K562 (cell line): ENCODE data around the gene ACYP2. TPM values are rescaled to one million over a fixed set of nuclear protein-coding genes. Genes with fewer than 3 reads are reported as not detected.

Experiments used
- ARID3A ChIP-seq: IDR thresholded peaks from 2 replicates; pipeline ENCODE4 v1.6.1; 2012; ENCODE audit warnings: low read depth, low read length, improper control_type of control experiment, borderline replicate concordance
- ARNT ChIP-seq, 2 experiments: fragments of 450-650 bp; IDR thresholded peaks; 2 replicates each; pipeline ENCODE4 v1.6.1; 2016; ENCODE audit warnings: mild to moderate bottlenecking in 1 of 2
- CEBPB ChIP-seq: fragments of 450-650 bp; IDR thresholded peaks from 2 replicates; pipeline ENCODE4 v1.6.1; 2016; ENCODE audit warnings: missing genetic modification characterization, missing compliant biosample characterization
- CEBPG ChIP-seq, 3 experiments: fragments of 200-800 bp in 1 of 3; sonication (Bioruptor generic) in 1 of 3; sonication (generic) in 1 of 3; formaldehyde crosslinking in 1 of 3; IDR thresholded peaks in 2 of 3; conservative IDR thresholded peaks in 1 of 3; 2 replicates each; pipeline versions ENCODE4 v1.6.1 to v1.8.0; 2016 to 2022; ENCODE audit warnings: missing compliant biosample characterization in 2 of 3, missing genetic modification characterization in 2 of 3, mild to moderate bottlenecking in 1 of 3, missing genetic modification reagents in 1 of 3
- DDX20 ChIP-seq: fragments of 450-650 bp; IDR thresholded peaks from 2 replicates; pipeline ENCODE4 v1.6.1; 2016; ENCODE audit warnings: missing genetic modification characterization, low read depth, mild to moderate bottlenecking, missing compliant biosample characterization, moderate library complexity
- ETS1 ChIP-seq: conservative IDR thresholded peaks from 2 replicates; pipeline ENCODE4 v1.6.1; 2011; ENCODE audit warnings: low read depth, mild to moderate bottlenecking, low read length; ENCODE audit not compliant: control insufficient read depth
- HDAC2 ChIP-seq: fragments of 450-650 bp; IDR thresholded peaks from 2 replicates; pipeline ENCODE4 v1.6.1; 2016; ENCODE audit warnings: mild to moderate bottlenecking
- MCM5 ChIP-seq: fragments of 450-650 bp; IDR thresholded peaks from 2 replicates; pipeline ENCODE4 v1.6.1; 2016; ENCODE audit warnings: low read depth
- MECOM ChIP-seq: fragments of 250-450 bp; sonication (Bioruptor Pico); IDR thresholded peaks from 2 replicates; pipeline ENCODE4 v1.8.0; 2022; ENCODE audit warnings: inconsistent platforms
- NCOA4 ChIP-seq: fragments of 450-650 bp; IDR thresholded peaks from 2 replicates; pipeline ENCODE4 v1.6.1; 2018; ENCODE audit warnings: mild to moderate bottlenecking; ENCODE audit not compliant: partially characterized antibody
- NR2F6 ChIP-seq: fragments of 450-650 bp; formaldehyde crosslinking; IDR thresholded peaks from 2 replicates; pipeline ENCODE4 v1.4.0; 2020; ENCODE audit warnings: mild to moderate bottlenecking
- POLR2B ChIP-seq: fragments of 450-650 bp; IDR thresholded peaks from 2 replicates; pipeline ENCODE4 v1.6.1; 2018; ENCODE audit warnings: low read depth; ENCODE audit not compliant: partially characterized antibody
- POLR3G ChIP-seq: IDR thresholded peaks from 2 replicates; pipeline ENCODE4 v1.6.1; 2011; ENCODE audit not compliant: insufficient read length, insufficient replicate concordance; ENCODE audit errors: extremely low read depth
- RFX1 ChIP-seq: fragments of 450-650 bp; IDR thresholded peaks from 2 replicates; pipeline ENCODE4 v1.6.1; 2016; ENCODE audit warnings: mild to moderate bottlenecking, moderate library complexity
- RFX7 ChIP-seq: fragments of 250-450 bp; sonication (Bioruptor Pico); IDR thresholded peaks from 2 replicates; pipeline ENCODE4 v1.5.1; 2021; ENCODE audit warnings: mild to moderate bottlenecking
- SMAD3 ChIP-seq: fragments of 450-650 bp; formaldehyde crosslinking; conservative IDR thresholded peaks from 2 replicates; pipeline ENCODE4 v1.4.0; 2020; ENCODE audit warnings: mild to moderate bottlenecking
- XRCC5 ChIP-seq: fragments of 200-400 bp; formaldehyde crosslinking; IDR thresholded peaks from 2 replicates; pipeline ENCODE4 v1.6.1; 2017; ENCODE audit warnings: low read depth, mild to moderate bottlenecking, low read length
- ZNF12 ChIP-seq: sonication (generic); formaldehyde crosslinking; IDR thresholded peaks from 2 replicates; pipeline ENCODE4 v1.4.0; 2020; ENCODE audit warnings: mild to moderate bottlenecking, missing genetic modification reagents
- ZNF3 ChIP-seq: fragments of 250-450 bp; sonication (Bioruptor Pico); IDR thresholded peaks from 2 replicates; pipeline ENCODE4 v1.5.0; 2021; ENCODE audit warnings: mild to moderate bottlenecking, moderate library complexity
- ZSCAN29 ChIP-seq: fragments of 450-650 bp; IDR thresholded peaks from 2 replicates; pipeline ENCODE4 v1.6.1; 2017
- polyA plus RNA-seq, 8 experiments: library from polyadenylated mRNA; depleted of rRNA in 4 of 8; stranded (reverse) in 5 of 8; unstranded in 3 of 8; fragments of >200 nt; fragmentation: Nextera tagmentation in 2 of 8; fragmentation: Illumina TruSeq in 1 of 8; extraction: Ambion mirVana in 2 of 8; extraction: Trizol in 1 of 8; gene quantifications; 2 replicates each; pipeline versions ENCODE4 v1.2.1 to v1.2.3, GENCODE V29; 2011 to 2014; ENCODE audit warnings: inconsistent platforms in 1 of 8, missing spikeins in 1 of 8
- total RNA-seq, 7 experiments: library from RNA; depleted of rRNA in 6 of 7; stranded (reverse); fragments of >200 nt in 6 of 7; fragmentation: Illumina TruSeq in 2 of 7; extraction: Trizol in 2 of 7; gene quantifications; 2 replicates each; pipeline versions ENCODE4 v1.2.1 to v1.2.3, GENCODE V29; 2011 to 2021; ENCODE audit warnings: low replicate concordance in 1 of 7
- TF ChIP-seq, protein P1 (sequence below): sonication (generic); formaldehyde crosslinking; IDR thresholded peaks from 2 replicates; pipeline ENCODE4 v1.8.1; 2023; ENCODE audit warnings: mild to moderate bottlenecking, missing genetic modification reagents
- TF ChIP-seq, protein P2 (sequence below): fragments of 450-650 bp; formaldehyde crosslinking; IDR thresholded peaks from 2 replicates; pipeline ENCODE4 v1.4.0; 2022; ENCODE audit warnings: mild to moderate bottlenecking, moderate library complexity

Gene ACYP2
- total and polyA plus RNA-seq, 9 of the 15 experiments (the other 6 are each of a cell fraction or from before 2014, with no cell fraction given) = 1.0 to 4.1 (median 2.0) TPM

DNA sequence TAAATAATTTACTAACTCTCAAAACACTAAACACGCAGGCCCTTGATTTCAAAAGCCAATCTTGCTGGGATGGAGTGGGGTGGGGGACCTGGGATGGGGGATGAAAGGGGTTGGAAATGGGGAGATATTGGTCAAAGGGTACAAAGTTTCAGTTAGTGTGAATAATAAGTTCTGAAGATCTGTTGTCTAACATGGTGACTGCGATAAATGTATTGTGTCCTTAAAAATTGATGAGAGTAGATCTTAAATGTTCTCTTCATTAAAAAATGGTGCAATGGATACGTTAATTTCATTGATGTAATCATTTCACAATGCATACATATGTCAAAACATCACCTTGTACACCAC lies 505 bp upstream of the ACYP2 start (continued):
- TF ChIP-seq, protein P1, sequence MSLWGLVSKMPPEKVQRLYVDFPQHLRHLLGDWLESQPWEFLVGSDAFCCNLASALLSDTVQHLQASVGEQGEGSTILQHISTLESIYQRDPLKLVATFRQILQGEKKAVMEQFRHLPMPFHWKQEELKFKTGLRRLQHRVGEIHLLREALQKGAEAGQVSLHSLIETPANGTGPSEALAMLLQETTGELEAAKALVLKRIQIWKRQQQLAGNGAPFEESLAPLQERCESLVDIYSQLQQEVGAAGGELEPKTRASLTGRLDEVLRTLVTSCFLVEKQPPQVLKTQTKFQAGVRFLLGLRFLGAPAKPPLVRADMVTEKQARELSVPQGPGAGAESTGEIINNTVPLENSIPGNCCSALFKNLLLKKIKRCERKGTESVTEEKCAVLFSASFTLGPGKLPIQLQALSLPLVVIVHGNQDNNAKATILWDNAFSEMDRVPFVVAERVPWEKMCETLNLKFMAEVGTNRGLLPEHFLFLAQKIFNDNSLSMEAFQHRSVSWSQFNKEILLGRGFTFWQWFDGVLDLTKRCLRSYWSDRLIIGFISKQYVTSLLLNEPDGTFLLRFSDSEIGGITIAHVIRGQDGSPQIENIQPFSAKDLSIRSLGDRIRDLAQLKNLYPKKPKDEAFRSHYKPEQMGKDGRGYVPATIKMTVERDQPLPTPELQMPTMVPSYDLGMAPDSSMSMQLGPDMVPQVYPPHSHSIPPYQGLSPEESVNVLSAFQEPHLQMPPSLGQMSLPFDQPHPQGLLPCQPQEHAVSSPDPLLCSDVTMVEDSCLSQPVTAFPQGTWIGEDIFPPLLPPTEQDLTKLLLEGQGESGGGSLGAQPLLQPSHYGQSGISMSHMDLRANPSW (CRISPR knock-in tag) = no peak
- TF ChIP-seq ARID3A (no peak), POLR2B (no peak), SMAD3 (CRISPR knock-in tag) (no peak), DDX20 (tag) (no peak), ZSCAN29 (no peak), NR2F6 (CRISPR knock-in tag) (no peak), XRCC5 (no peak), CEBPB (tag) (peak; percentile 49; the same call in 1 of the 2 replicates), MCM5 (no peak), ZNF12 (CRISPR knock-in tag) (no peak), ZNF3 (no peak), RFX1 (no peak), RFX7 (CRISPR knock-in tag) (no peak), ETS1 (no peak), MECOM (CRISPR knock-in tag) (no peak), HDAC2 (no peak), ARNT (IDR thresholded peaks at IDR 0.05) (0 out of 4 replicates have a peak, but pooled peaks of 1 of the 2 experiments have one; percentile 42), NCOA4 (no peak), POLR3G (no peak), CEBPG (CRISPR knock-in tag; IDR thresholded peaks at IDR 0.05) (no peak), CEBPG (tag; conservative IDR thresholded peaks at IDR 0.05 in 1 of 2, IDR thresholded peaks at IDR 0.05 in 1 of 2) (peak in 1 of 2 experiments; percentile 57; a peak in 2 of 4 replicates)
- TF ChIP-seq, protein P2, sequence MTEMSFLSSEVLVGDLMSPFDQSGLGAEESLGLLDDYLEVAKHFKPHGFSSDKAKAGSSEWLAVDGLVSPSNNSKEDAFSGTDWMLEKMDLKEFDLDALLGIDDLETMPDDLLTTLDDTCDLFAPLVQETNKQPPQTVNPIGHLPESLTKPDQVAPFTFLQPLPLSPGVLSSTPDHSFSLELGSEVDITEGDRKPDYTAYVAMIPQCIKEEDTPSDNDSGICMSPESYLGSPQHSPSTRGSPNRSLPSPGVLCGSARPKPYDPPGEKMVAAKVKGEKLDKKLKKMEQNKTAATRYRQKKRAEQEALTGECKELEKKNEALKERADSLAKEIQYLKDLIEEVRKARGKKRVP = no peak
